ENCODE results near the gene TMEM38B. TPM values are rescaled to one million over a fixed set of nuclear protein-coding genes. Genes with fewer than 3 reads are reported as not detected.

TMEM38B gene
- total RNA-seq, 4 donors from 2014 or later, result 8.6 to 11.3 (median 9.3) TPM

DNA sequence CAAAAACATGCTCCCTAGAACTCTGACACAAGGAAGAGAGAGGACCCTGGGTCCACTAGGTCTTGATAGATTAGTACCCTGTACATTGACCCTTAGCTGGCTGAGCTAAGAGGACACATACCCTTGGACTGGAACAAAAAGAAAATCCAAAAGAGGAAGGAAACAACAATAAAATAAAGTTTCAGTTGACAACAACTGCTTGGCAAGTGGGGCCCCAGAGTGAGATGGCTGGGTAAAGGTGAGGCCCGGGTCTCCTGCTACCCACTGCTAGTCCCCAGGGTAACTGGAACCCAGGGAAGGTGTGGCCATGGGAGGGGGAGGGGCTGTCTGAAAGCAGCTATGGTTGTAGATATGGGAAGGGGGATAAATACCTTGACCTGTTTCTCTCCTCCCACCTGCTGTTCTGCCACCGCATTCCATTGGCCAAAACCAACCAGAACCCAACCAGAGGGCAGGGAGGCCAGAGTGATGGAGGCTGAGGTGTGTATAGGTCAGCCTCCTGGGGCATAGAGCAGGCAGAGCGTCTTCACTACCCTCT lies 20.4 kb upstream of the TMEM38B start:
- Histone ChIP-seq H3K27me3 (peaks cover 11% of the 10 kb centered on the region), H3K4me1 (no peaks in the 10 kb centered on the region), H3K9me3 (no peaks in the 10 kb centered on the region), H3K27ac (no peak overlapping the region), H3K4me3 (no peak overlapping the region), H3K36me3 (no peaks in the 10 kb centered on the region)
- no peak for ATAC-seq
- WGBS, 2 donors (ENCODE audit: low coverage in 1 of 2), result 73 to 100% methylated on average over 1 to 3 of the region's 3 CpGs
- TF ChIP-seq POLR2A (IDR thresholded peaks at IDR 0.05), result no peak
- no peak for TF ChIP-seq EP300 (IDR thresholded peaks at IDR 0.05)
- TF ChIP-seq, protein P1, sequence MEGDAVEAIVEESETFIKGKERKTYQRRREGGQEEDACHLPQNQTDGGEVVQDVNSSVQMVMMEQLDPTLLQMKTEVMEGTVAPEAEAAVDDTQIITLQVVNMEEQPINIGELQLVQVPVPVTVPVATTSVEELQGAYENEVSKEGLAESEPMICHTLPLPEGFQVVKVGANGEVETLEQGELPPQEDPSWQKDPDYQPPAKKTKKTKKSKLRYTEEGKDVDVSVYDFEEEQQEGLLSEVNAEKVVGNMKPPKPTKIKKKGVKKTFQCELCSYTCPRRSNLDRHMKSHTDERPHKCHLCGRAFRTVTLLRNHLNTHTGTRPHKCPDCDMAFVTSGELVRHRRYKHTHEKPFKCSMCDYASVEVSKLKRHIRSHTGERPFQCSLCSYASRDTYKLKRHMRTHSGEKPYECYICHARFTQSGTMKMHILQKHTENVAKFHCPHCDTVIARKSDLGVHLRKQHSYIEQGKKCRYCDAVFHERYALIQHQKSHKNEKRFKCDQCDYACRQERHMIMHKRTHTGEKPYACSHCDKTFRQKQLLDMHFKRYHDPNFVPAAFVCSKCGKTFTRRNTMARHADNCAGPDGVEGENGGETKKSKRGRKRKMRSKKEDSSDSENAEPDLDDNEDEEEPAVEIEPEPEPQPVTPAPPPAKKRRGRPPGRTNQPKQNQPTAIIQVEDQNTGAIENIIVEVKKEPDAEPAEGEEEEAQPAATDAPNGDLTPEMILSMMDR (IDR thresholded peaks at IDR 0.05), result no peak
- TF ChIP-seq POLR2AphosphoS5 (IDR thresholded peaks at IDR 0.05), result no peak

DNA sequence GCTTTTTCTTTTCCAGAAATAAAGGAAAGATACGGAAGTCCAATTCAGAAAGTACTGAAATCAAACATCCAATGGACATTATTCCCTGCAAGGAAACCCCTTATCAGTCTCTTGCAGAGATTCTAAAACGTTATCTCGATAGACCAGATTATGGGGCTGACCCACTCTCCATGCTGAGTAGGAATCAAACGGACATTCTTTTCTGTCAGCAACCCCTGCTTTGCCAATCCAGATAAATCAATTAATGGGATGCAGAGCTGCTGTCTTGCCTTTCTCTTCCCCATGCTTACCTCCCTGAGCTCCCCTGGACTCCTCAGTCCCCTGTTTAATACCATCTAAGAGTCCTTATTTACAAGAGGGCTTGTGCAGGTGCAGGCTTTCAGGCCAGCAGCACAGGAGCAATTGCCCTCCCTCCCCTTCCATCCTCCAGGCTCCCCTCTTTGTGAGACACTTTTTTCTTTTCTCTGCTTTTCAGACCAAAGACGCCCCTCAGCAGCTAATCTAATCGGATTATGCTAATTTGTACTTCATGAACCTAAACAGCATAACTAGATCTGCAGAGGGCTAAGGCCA lies 17.9 kb upstream of the TMEM38B start:
- WGBS, 2 donors (ENCODE audit: low coverage in 1 of 2), result 58 to 73% methylated on average over 4 of the region's 6 CpGs

DNA sequence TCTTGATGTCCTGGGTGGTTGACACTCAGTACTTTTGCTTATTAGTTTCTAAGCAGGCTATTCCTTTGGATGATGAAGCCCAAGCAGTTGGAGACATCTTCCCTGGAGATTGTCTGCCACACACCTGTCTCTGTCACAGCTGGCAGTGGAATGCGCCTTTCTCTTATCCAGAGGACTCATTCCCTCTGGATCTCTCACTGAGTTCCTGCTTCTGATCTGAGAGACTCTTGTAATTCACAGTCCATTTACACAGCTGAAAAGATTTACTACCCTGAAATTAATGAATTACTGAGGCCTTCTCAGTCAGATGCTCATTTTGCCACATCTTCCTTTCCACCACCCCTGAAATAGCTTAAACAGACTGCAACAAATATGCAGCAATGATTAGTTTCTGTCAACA lies 16.2 kb upstream of the TMEM38B start:
- Histone ChIP-seq H3K4me3 (no peak overlapping the region), H3K27me3 (no peaks in the 10 kb centered on the region), H3K36me3 (no peaks in the 10 kb centered on the region), H3K4me1 (no peaks in the 10 kb centered on the region), H3K27ac (no peak overlapping the region), H3K9me3 (no peaks in the 10 kb centered on the region)
- TF ChIP-seq POLR2A (IDR thresholded peaks at IDR 0.05), result no peak
- TF ChIP-seq POLR2AphosphoS5 (IDR thresholded peaks at IDR 0.05), result no peak
- TF ChIP-seq, protein P1 (IDR thresholded peaks at IDR 0.05), result no peak
- ATAC-seq, result no peak
- WGBS, 2 donors (ENCODE audit: low coverage in 1 of 2), result 90% methylated on average over 1 of the region's 1 CpG; no CpG with 5 or more reads in 1 of the 2 donors

More for the DNA sequence above, 17.9 kb upstream of the TMEM38B start:
- no peak overlapping the region for H3K27ac ChIP-seq
- no peaks in the 10 kb centered on the region for H3K27me3 ChIP-seq
- TF ChIP-seq, protein P1 (IDR thresholded peaks at IDR 0.05), result no peak
- TF ChIP-seq EP300 (IDR thresholded peaks at IDR 0.05) (no peak), POLR2A (IDR thresholded peaks at IDR 0.05) (no peak), POLR2AphosphoS5 (IDR thresholded peaks at IDR 0.05) (no peak)
- no peak for ATAC-seq
- no peaks in the 10 kb centered on the region for H3K4me1 ChIP-seq
- no peaks in the 10 kb centered on the region for H3K9me3 ChIP-seq
- H3K4me3 ChIP-seq, result no peak overlapping the region
- no peaks in the 10 kb centered on the region for H3K36me3 ChIP-seq

DNA sequence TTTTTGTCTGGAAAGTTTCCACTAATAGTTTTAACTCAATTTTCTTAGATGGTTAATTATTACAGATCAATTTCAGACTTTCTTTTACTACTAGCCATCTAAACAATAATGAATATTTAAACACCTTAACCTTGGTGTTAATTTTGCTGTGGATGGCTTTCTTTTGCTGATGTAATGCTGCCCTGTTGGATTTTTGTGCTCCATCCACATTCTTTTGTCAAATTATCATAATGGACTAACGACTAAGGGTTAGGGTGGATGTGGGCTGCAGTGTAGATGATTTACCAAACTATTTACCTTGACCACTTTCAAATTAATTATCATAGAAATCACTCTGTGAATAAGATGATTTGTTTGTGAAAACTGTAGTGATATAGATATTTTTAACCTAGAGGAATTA lies 15.6 kb upstream of the TMEM38B start:
- TF ChIP-seq, protein P1 (IDR thresholded peaks at IDR 0.05), result no peak
- Histone ChIP-seq H3K4me1 (no peaks in the 10 kb centered on the region), H3K27ac (no peak overlapping the region), H3K36me3 (no peaks in the 10 kb centered on the region), H3K27me3 (no peaks in the 10 kb centered on the region), H3K4me3 (no peak overlapping the region), H3K9me3 (no peaks in the 10 kb centered on the region)
- ATAC-seq, result no peak
- 50 to 53% methylated on average over 1 of the region's 1 CpG for WGBS, 2 donors (ENCODE audit: low coverage in 1 of 2)

DNA sequence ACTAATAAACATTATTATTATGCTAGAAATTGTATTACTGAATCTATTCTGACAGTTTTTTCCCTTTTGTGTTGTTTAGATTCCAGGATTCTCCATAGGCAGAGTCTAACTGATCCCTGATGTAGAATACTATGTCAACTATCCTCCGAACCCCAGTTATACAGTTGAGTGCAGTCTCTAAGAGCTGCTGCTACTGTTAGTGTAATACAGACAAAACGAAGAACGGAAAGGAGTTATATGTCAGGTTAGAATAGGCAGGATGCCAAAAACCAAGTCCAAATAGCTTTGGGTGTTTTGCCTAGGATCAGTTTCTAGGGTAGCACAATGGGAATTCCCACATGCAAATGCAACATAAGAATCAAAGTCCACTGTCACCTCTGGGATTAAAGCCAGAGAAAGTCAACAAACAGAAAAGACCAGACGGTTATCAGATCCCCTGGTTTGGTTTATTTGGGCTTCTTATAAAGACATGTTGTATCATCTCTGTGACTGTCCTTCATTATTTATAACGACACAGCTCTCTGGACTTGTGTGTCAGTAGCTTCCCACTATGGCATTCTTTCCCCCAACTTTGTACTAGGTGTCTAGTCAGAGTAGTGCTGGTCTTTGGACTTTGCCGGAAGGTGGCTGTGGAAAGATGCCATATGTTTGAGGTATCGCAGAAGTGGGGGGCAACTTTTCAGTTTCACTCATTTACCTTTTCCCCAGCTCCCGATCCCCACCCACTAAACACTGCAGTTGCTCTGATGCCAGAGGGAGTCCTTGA lies 14.9 kb upstream of the TMEM38B start:
- no peak overlapping the region for H3K4me3 ChIP-seq
- H3K27ac ChIP-seq, result no peak overlapping the region
- no peaks in the 10 kb centered on the region for H3K9me3 ChIP-seq
- WGBS, 2 donors (ENCODE audit: low coverage in 1 of 2), result 29 to 59% methylated on average over 3 to 8 of the region's 8 CpGs
- no peaks in the 10 kb centered on the region for H3K4me1 ChIP-seq
- no peaks in the 10 kb centered on the region for H3K27me3 ChIP-seq
- TF ChIP-seq EP300 (IDR thresholded peaks at IDR 0.05), result no peak
- TF ChIP-seq, protein P1 (IDR thresholded peaks at IDR 0.05), result no peak
- no peak for TF ChIP-seq POLR2AphosphoS5 (IDR thresholded peaks at IDR 0.05)
- no peaks in the 10 kb centered on the region for H3K36me3 ChIP-seq
- no peak for ATAC-seq

Measured in gastroesophageal sphincter (tissue), 4 donors.